ENCODE data around the gene CCNE1. TPM values are rescaled to one million over a fixed set of nuclear protein-coding genes. Genes with fewer than 3 reads are reported as not detected.

Gene CCNE1
- total and polyA plus RNA-seq, 2 experiments from 2014 or later: 26.1 to 38.3 TPM

DNA sequence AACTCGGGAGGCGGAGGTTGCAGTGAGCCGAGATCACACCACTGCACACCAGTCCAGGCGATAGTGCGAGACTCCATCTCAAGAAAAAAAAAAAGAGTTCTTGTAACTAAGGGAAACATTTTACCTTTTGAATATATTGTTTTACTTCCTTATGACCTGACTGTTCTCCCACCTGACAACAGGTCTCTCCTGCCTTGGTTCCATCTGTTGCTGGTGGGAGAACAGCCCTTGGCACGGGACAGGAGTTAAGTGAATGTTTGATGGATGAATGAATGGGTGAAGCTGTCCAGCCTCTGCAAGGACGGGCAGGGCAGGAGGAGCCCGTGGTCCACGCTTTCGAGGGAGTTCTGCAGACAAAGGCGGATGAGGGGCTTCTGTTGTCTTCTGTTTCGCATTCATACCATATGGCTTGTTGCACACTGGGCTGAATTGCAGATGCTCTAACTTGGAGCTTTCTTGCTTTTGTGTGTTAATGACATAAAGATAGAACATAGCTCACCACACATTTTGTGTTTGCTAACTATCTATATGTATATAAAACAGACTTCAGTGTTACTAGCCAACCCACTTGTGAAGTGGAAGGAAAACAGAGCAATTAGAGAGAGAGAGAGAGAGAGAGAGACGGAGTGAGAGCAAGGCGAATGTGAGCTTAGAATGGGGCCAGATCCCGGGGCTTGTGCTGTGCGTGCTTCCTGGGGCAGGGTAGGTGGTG lies 16.2 kb upstream of the CCNE1 start (continued):
- TF ChIP-seq, protein P1, sequence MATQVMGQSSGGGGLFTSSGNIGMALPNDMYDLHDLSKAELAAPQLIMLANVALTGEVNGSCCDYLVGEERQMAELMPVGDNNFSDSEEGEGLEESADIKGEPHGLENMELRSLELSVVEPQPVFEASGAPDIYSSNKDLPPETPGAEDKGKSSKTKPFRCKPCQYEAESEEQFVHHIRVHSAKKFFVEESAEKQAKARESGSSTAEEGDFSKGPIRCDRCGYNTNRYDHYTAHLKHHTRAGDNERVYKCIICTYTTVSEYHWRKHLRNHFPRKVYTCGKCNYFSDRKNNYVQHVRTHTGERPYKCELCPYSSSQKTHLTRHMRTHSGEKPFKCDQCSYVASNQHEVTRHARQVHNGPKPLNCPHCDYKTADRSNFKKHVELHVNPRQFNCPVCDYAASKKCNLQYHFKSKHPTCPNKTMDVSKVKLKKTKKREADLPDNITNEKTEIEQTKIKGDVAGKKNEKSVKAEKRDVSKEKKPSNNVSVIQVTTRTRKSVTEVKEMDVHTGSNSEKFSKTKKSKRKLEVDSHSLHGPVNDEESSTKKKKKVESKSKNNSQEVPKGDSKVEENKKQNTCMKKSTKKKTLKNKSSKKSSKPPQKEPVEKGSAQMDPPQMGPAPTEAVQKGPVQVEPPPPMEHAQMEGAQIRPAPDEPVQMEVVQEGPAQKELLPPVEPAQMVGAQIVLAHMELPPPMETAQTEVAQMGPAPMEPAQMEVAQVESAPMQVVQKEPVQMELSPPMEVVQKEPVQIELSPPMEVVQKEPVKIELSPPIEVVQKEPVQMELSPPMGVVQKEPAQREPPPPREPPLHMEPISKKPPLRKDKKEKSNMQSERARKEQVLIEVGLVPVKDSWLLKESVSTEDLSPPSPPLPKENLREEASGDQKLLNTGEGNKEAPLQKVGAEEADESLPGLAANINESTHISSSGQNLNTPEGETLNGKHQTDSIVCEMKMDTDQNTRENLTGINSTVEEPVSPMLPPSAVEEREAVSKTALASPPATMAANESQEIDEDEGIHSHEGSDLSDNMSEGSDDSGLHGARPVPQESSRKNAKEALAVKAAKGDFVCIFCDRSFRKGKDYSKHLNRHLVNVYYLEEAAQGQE (IDR thresholded peaks at IDR 0.05; ENCODE audit: unreplicated experiment): no peak
- TF ChIP-seq EZH2 (IDR thresholded peaks at IDR 0.05; ENCODE audit: low read depth, unreplicated experiment): no peak
- no peak for TF ChIP-seq STAT1 (IDR thresholded peaks at IDR 0.05; ENCODE audit: unreplicated experiment)

DNA sequence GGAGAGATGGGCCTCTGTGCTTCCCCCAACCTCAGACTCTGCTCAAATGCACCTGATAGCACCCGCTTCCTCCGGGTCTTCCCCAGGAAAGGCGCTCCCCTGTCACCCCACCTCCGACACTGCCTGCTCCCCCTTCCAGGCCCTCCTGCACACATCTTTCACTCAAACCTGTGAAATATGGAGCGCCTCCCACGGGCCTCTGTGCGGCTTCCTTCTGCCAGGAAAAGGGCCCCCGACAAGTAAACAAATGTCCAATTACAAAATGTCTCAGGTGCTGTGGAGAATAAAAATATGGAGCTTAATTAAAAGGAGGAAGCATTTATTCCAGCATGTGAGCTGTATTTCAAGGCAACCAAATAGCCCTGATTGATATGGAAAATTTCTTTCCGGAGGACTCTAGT lies 15.6 kb upstream of the CCNE1 start:
- Histone ChIP-seq H3K4me1 (ENCODE audit: insufficient read depth) (0 out of 2 replicates have a peak, but pooled peaks cover 6% of the 10 kb centered on the region), H3F3A (replicated peaks; ENCODE audit: low read depth) (no peaks in the 10 kb centered on the region), H3K27ac (ENCODE audit: low read depth) (no peak overlapping the region), H3K36me3 (ENCODE audit: insufficient read depth) (no peaks in the 10 kb centered on the region), H3K4me2 (no peak overlapping the region), H2AFZ (peak overlapping the region; percentile 84; the same call in 1 of the 2 replicates), H3K79me2 (replicated peaks; ENCODE audit: insufficient read depth) (no peaks in the 10 kb centered on the region), H3K9me2 (ENCODE audit: insufficient read depth) (no peaks in the 10 kb centered on the region), H4K20me1 (replicated peaks; ENCODE audit: insufficient read depth) (no peaks in the 10 kb centered on the region), H3K4me3 (no peak overlapping the region), H3K27me3 (ENCODE audit: insufficient read depth) (no peaks in the 10 kb centered on the region)
- no peaks in the 10 kb centered on the region for H3K9me3 Mint-ChIP-seq
- peaks cover 5% of the 10 kb centered on the region for H3K27me3 Mint-ChIP-seq (ENCODE audit: insufficient read depth, low read depth, poor library complexity)
- no peak overlapping the region for H3K4me3 Mint-ChIP-seq
- no peak overlapping the region; the same call in 1 of the 2 replicates for H3K27ac Mint-ChIP-seq
- H3K4me1 Mint-ChIP-seq: peaks cover 10% of the 10 kb centered on the region
- DNase-seq (ENCODE audit: low spot score) (no peak), ATAC-seq (no peak)
- H3K36me3 Mint-ChIP-seq (ENCODE audit: low read depth): no peaks in the 10 kb centered on the region
- TF ChIP-seq ZNF331 (CRISPR knock-in tag; IDR thresholded peaks at IDR 0.05; ENCODE audit: low read depth) (no peak), CREB1 (CRISPR knock-in tag; IDR thresholded peaks at IDR 0.05; ENCODE audit: low read depth) (no peak), EZH2phosphoT487 (IDR thresholded peaks at IDR 0.05; ENCODE audit: unreplicated experiment) (no peak), NANOG (IDR thresholded peaks at IDR 0.05; ENCODE audit: borderline replicate concordance) (no peak)
- TF ChIP-seq, protein P1 (IDR thresholded peaks at IDR 0.05; ENCODE audit: unreplicated experiment): no peak
- TF ChIP-seq, protein P2, sequence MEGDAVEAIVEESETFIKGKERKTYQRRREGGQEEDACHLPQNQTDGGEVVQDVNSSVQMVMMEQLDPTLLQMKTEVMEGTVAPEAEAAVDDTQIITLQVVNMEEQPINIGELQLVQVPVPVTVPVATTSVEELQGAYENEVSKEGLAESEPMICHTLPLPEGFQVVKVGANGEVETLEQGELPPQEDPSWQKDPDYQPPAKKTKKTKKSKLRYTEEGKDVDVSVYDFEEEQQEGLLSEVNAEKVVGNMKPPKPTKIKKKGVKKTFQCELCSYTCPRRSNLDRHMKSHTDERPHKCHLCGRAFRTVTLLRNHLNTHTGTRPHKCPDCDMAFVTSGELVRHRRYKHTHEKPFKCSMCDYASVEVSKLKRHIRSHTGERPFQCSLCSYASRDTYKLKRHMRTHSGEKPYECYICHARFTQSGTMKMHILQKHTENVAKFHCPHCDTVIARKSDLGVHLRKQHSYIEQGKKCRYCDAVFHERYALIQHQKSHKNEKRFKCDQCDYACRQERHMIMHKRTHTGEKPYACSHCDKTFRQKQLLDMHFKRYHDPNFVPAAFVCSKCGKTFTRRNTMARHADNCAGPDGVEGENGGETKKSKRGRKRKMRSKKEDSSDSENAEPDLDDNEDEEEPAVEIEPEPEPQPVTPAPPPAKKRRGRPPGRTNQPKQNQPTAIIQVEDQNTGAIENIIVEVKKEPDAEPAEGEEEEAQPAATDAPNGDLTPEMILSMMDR (conservative IDR thresholded peaks at IDR 0.05; ENCODE audit: low read depth in 2 of 2): no peak
